Gastroesophageal sphincter (tissue), 3 donors: ENCODE measurements around the gene CCDC93.

Experiments
- CTCF ChIP-seq, 4 experiments: fragments of 200-600 bp in 2 of 4; fragments of 450-650 bp in 2 of 4; sonication (generic) in 1 of 4; IDR thresholded peaks; one replicate each; pipeline ENCODE4 v1.5.1; 2017 to 2019; ENCODE audit warnings: antibody characterized with exemption in 4 of 4, mild to moderate bottlenecking in 2 of 4, moderate library complexity in 2 of 4
- EP300 ChIP-seq: sonication (generic); formaldehyde crosslinking; IDR thresholded peaks from one replicate; pipeline ENCODE4 v1.6.1; 2017; ENCODE audit warnings: antibody characterized with exemption, mild to moderate bottlenecking

- no peak for TF ChIP-seq EP300
- TF ChIP-seq CTCF (IDR thresholded peaks at IDR 0.05), result no peak
Measured at GRCh38 chr2:117982376-117983033, 31.4 kb downstream of the CCDC93 start.
